CD14-positive monocyte (primary cell): ENCODE data around the gene OR4C6. TPM values are rescaled to one million over a fixed set of nuclear protein-coding genes. Genes with fewer than 3 reads are reported as not detected.

Experiments
- DNase-seq, 3 donors: peaks; one replicate each; pipeline ENCODE4 v3.0.0-alpha.2; 2011 to 2022
- H2AFZ ChIP-seq: 2 replicates; pipeline ENCODE4 v1.6.0; 2012; ENCODE audit warnings: mild to moderate bottlenecking, low read depth, low read length, inconsistent platforms; ENCODE audit not compliant: insufficient read depth, poor library complexity, severe bottlenecking
- H3K27ac ChIP-seq, 2 donors: 1 replicate in 1 of 2; 2 replicates in 1 of 2; pipeline ENCODE4 v1.5.1; 2012 to 2013; ENCODE audit warnings: low read length in 2 of 2, control low read depth in 1 of 2, inconsistent platforms in 1 of 2, low read depth in 1 of 2, mild to moderate bottlenecking in 1 of 2
- H3K27me3 ChIP-seq, 2 donors: one replicate each; pipeline versions ENCODE4 v1.6.0 to v1.6.1; 2011 to 2013; ENCODE audit warnings: low read length in 2 of 2; ENCODE audit not compliant: control insufficient read depth in 2 of 2, insufficient read depth in 2 of 2
- H3K36me3 ChIP-seq, 2 donors: replicated peaks in 1 of 2; 1 replicate in 1 of 2; 2 replicates in 1 of 2; pipeline versions ENCODE4 v1.5.1 to v1.6.1; 2012 to 2013; ENCODE audit warnings: low read length in 2 of 2, control low read depth in 1 of 2, inconsistent platforms in 1 of 2, mild to moderate bottlenecking in 1 of 2; ENCODE audit not compliant: insufficient read depth in 2 of 2, control insufficient read depth in 1 of 2
- H3K4me1 ChIP-seq, 2 donors: 1 replicate in 1 of 2; 2 replicates in 1 of 2; pipeline versions ENCODE4 v1.5.1 to v1.6.1; 2012 to 2013; ENCODE audit warnings: low read length in 2 of 2, control low read depth in 1 of 2, inconsistent platforms in 1 of 2, mild to moderate bottlenecking in 1 of 2, moderate library complexity in 1 of 2; ENCODE audit not compliant: insufficient read depth in 2 of 2, control insufficient read depth in 1 of 2
- H3K4me2 ChIP-seq: replicated peaks from 2 replicates; pipeline ENCODE3; 2012; ENCODE audit warnings: low read length, moderate library complexity, mild to moderate bottlenecking; ENCODE audit not compliant: poor library complexity, severe bottlenecking; ENCODE audit errors: extremely low read depth
- H3K4me3 ChIP-seq, 3 experiments: fragments of 200-600 bp in 1 of 3; sonication (generic) in 1 of 3; replicated peaks in 1 of 3; 1 replicate in 2 of 3; 2 replicates in 1 of 3; pipeline ENCODE4 v1.5.1; 2011 to 2013; ENCODE audit warnings: low read length in 3 of 3, mild to moderate bottlenecking in 3 of 3, control low read depth in 2 of 3, low read depth in 2 of 3, inconsistent platforms in 1 of 3, moderate library complexity in 1 of 3
- H3K79me2 ChIP-seq: 2 replicates; pipeline ENCODE4 v1.6.0; 2012; ENCODE audit warnings: mild to moderate bottlenecking, control low read depth, inconsistent platforms, low read length, moderate library complexity; ENCODE audit not compliant: insufficient read depth
- H3K9ac ChIP-seq: 2 replicates; pipeline ENCODE4 v1.6.0; 2017; ENCODE audit warnings: low read length, mild to moderate bottlenecking; ENCODE audit not compliant: insufficient read depth, poor library complexity, severe bottlenecking
- H3K9me3 ChIP-seq, 2 donors: replicated peaks in 1 of 2; 1 replicate in 1 of 2; 2 replicates in 1 of 2; pipeline versions ENCODE4 v1.5.1 to v1.6.1; 2012 to 2013; ENCODE audit warnings: low read length in 2 of 2, control low read depth in 1 of 2; ENCODE audit not compliant: control insufficient read depth in 1 of 2, insufficient read depth in 1 of 2
- H4K20me1 ChIP-seq: 2 replicates; pipeline ENCODE4 v1.6.0; 2012; ENCODE audit warnings: mild to moderate bottlenecking, low read length, control low read depth, moderate library complexity; ENCODE audit not compliant: insufficient read depth
- H3K27ac Mint-ChIP-seq, 7 donors: one replicate each; pipeline ENCODE4 v1.8.0; 2020; ENCODE audit warnings: mild to moderate bottlenecking in 7 of 7, mixed read lengths in 7 of 7, moderate library complexity in 6 of 7, inconsistent platforms in 2 of 7
- H3K27me3 Mint-ChIP-seq, 3 donors: one replicate each; pipeline ENCODE4 v1.8.0; 2021 to 2022; ENCODE audit warnings: low read depth in 3 of 3, mild to moderate bottlenecking in 3 of 3, mixed read lengths in 3 of 3, moderate library complexity in 3 of 3, inconsistent platforms in 1 of 3
- H3K36me3 Mint-ChIP-seq, 2 donors: one replicate each; pipeline ENCODE4 v1.8.0; 2020; ENCODE audit warnings: mixed read lengths in 2 of 2, inconsistent platforms in 1 of 2, mild to moderate bottlenecking in 1 of 2
- H3K4me1 Mint-ChIP-seq: one replicate; pipeline ENCODE4 v1.8.0; 2020; ENCODE audit warnings: mild to moderate bottlenecking, mixed read lengths
- H3K4me3 Mint-ChIP-seq, 2 donors: one replicate each; pipeline ENCODE4 v1.8.0; 2020; ENCODE audit warnings: mild to moderate bottlenecking in 2 of 2, mixed read lengths in 2 of 2, moderate library complexity in 1 of 2
- H3K9me3 Mint-ChIP-seq, 7 donors: one replicate each; pipeline ENCODE4 v1.8.0; 2020 to 2022; ENCODE audit warnings: mixed read lengths in 7 of 7, mild to moderate bottlenecking in 6 of 7, moderate library complexity in 6 of 7, inconsistent platforms in 2 of 7
- CTCF ChIP-seq: fragments of 200-600 bp; IDR thresholded peaks from one replicate; pipeline ENCODE4 v1.8.0; 2022; ENCODE audit warnings: antibody characterized with exemption, mild to moderate bottlenecking
- WGBS: methylation state at CpG from one replicate; pipeline ENCODE4 v1.1.5; 2013; ENCODE audit warnings: missing lambda C conversion rate; ENCODE audit not compliant: insufficient coverage; 5-methylcytosine and 5-hydroxymethylcytosine counted together
- intact Hi-C, 2 donors: fragments of 100-400 bp; cut with micrococcal nuclease; formaldehyde crosslinking; loops; one replicate each; pipeline versions ENCODE4 v1.15.0 to v1.15.1; 2023
- polyA plus RNA-seq, 3 donors: library from polyadenylated mRNA; depleted of rRNA in 1 of 3; unstranded in 2 of 3; stranded (reverse) in 1 of 3; fragments of 300-500 nt in 2 of 3; fragments of >200 nt in 1 of 3; fragmentation: Illumina TruSeq in 2 of 3; gene quantifications; 1 replicate in 2 of 3; 2 replicates in 1 of 3; pipeline ENCODE4 v1.2.3, GENCODE V29; 2012 to 2021

The OR4C6 gene
- polyA plus RNA-seq, 3 donors = not detected

GRCh38 chr11:55652560-55652959 is 9.4 kb upstream of the OR4C6 start:
- Histone ChIP-seq H3K27me3 (no peaks in the 10 kb centered on the region), H3K79me2 (no peaks in the 10 kb centered on the region), H4K20me1 (no peaks in the 10 kb centered on the region), H2AFZ (no peak overlapping the region), H3K4me1 (no peaks in the 10 kb centered on the region), H3K36me3 (no peaks in the 10 kb centered on the region), H3K9me3 (peaks cover 4 to 6% of the 10 kb centered on the region in 2 donors), H3K27ac (no peak overlapping the region), H3K4me2 (no peak overlapping the region), H3K9ac (no peak overlapping the region), H3K4me3 (no peak overlapping the region)
- no peak for TF ChIP-seq CTCF
- DNase-seq = no peak
- peaks cover 0 to 11% (median 0%) of the 10 kb centered on the region in 7 donors for H3K9me3 Mint-ChIP-seq
- intact Hi-C loops = no loop called here
- no CpG with 5 or more reads among the region's 1 CpG for WGBS
- H3K27me3 Mint-ChIP-seq = no peaks in the 10 kb centered on the region
- no peaks in the 10 kb centered on the region for H3K4me1 Mint-ChIP-seq
- H3K36me3 Mint-ChIP-seq = no peaks in the 10 kb centered on the region
- H3K4me3 Mint-ChIP-seq = no peak overlapping the region
- H3K27ac Mint-ChIP-seq = no peak overlapping the region

- Mint-ChIP-seq H3K27me3 (no peaks in the 10 kb centered on the region), H3K27ac (no peak overlapping the region), H3K9me3 (peaks cover 0 to 6% (median 0%) of the 10 kb centered on the region in 7 donors), H3K4me1 (no peaks in the 10 kb centered on the region), H3K4me3 (no peak overlapping the region), H3K36me3 (no peaks in the 10 kb centered on the region)
- no peak overlapping the region for H2AFZ ChIP-seq
- TF ChIP-seq CTCF = no peak
- no peak overlapping the region for H3K27ac ChIP-seq
- H3K36me3 ChIP-seq = no peaks in the 10 kb centered on the region
- DNase-seq = no peak
- H3K9ac ChIP-seq = no peak overlapping the region
- H3K4me1 ChIP-seq = no peaks in the 10 kb centered on the region
- intact Hi-C loops = no loop called here
- no peaks in the 10 kb centered on the region for H4K20me1 ChIP-seq
- no peak overlapping the region for H3K4me2 ChIP-seq
- no peaks in the 10 kb centered on the region for H3K79me2 ChIP-seq
- H3K9me3 ChIP-seq = peaks cover 4 to 12% of the 10 kb centered on the region in 2 donors
- no peaks in the 10 kb centered on the region for H3K27me3 ChIP-seq
- no peak overlapping the region for H3K4me3 ChIP-seq
These were observed 6.9 kb upstream of the OR4C6 start for GRCh38 chr11:55655096-55655495.
